NAMALWA (cell line): ENCODE data around the gene ZNF649.
"Not testable (repeated sequence)": the region's sequence is repeated elsewhere in the genome, so short reads cannot be mapped to it uniquely, and the experiment has no call there.

Experiments
- DNase-seq: peaks from one replicate; pipeline ENCODE4 v3.0.0-alpha.2; 2015; ENCODE audit warnings: low spot score

ZNF649 gene

GRCh38 chr19:51904331-51905165 lies at the start of gene ZNF649:
TSS of gene ZNF649 (minus strand) at chr19:51905017. CDS start at chr19:51900107, 4,910 bp downstream.
- peak; percentile 76 for DNase-seq

DNA sequence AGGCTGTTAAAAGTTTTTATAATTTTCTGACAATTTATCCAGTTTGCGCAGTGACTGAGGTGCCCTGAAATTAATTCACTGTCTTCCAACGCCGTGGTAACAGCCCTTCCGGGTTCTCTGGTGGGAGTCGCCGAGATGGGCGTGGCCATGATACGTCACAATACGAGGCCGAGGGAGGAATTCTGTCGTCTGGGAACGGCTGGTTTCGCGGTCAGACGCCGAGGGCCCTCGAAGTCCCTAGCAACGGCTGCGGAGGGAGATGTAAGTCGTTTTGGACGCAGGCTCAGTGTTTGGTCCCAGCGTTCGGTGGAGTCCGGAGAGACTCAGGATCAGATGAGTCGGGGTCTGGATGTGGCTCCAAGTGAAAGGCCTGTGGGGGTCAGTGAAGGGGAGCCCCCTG lies 44.2 kb upstream of the ZNF649 start:
- no peak for DNase-seq

DNA sequence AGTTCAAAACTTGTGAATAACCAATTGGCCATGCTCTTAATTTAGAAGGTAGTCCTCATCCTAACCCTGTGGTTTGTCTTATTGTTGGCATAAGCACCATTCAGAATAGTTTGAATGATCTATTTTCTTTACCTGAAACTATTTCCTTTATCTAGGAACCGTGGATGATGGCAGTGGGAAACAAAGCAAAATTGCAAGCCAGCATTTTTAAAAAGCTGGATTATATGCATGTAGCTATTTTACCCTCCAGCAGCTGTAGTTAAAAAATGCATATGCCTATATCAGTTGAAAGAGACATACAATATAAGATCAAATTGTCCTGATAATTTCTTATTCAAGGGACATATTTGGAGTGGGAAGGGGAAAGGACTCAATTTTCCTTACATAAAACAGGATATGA lies 41.8 kb upstream of the ZNF649 start:
- DNase-seq = no peak

GRCh38 chr19:51944798-51945552 lies 40.2 kb upstream of the ZNF649 start:
- no peak for DNase-seq

- no peak for DNase-seq
Measured at GRCh38 chr19:51938936-51939335, 34.1 kb upstream of the ZNF649 start.

- no peak for DNase-seq
Measured at GRCh38 chr19:51931921-51932320, 27.1 kb upstream of the ZNF649 start.

DNA sequence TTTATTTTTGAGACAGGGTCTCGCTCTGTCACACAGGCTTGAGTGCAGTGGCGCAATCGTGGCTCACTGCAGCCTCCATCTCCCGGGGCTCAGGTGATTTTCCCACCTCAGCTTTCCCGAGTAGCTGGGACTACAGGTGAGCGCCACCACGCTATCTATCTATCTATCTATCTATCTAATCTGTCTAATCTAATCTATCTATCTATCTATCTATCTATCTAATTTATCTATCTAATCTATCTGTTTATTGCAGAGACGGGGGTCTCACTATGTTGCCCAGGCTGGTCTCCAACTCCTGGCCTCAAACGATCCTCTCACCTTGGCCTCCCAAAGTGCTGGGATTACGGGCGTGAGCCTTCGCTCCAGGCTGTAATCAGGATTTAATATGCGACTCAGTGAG lies 23.0 kb upstream of the ZNF649 start:
- DNase-seq = no peak

- DNase-seq = peak; percentile 88
Measured at GRCh38 chr19:51926784-51927741, 22.2 kb upstream of the ZNF649 start, which contains the start of gene ZNF613. TSS of gene ZNF613 (plus strand) at chr19:51927472. CDS start at chr19:51936221, 8,749 bp downstream.

DNA sequence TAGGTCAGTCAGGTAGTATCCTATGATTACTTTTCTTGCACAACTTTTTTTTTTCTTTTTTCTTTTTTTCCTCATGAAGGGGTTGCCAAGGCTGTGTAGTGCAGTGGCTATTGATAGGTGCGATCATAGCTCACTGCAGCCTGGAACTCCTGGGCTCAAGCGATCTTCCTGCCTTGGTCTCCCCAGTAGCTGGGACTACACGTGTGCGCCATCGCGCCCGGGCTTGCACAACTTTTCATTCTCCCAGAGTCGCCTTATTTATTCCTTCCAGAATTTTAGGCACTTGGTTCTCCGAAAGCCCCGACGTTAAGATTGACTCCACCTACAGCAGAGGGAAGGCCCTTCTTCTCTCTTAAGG lies 21.6 kb upstream of the ZNF649 start:
- DNase-seq = no peak

DNA sequence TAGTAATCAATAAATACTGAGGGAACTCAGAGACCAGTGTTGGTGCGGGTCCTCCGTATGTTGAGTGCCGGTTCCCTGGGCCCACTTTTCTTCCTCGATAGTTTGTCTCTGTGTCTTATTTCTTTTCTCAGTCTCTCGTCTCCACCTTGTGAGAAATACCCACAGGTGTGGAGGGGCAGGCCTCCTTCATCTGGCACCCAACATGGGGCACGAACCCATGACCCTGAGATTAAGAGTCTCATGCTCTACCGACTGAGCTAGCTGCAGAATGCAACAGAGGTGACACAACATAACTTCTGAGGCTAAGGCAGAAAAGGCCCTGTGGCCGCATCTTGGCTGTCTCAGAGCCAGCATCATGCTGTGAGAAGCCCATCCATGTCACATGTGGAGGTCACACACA lies 17.1 kb upstream of the ZNF649 start:
- DNase-seq = no peak

- DNase-seq = no peak
Measured at GRCh38 chr19:51919606-51920005, 14.8 kb upstream of the ZNF649 start.

DNA sequence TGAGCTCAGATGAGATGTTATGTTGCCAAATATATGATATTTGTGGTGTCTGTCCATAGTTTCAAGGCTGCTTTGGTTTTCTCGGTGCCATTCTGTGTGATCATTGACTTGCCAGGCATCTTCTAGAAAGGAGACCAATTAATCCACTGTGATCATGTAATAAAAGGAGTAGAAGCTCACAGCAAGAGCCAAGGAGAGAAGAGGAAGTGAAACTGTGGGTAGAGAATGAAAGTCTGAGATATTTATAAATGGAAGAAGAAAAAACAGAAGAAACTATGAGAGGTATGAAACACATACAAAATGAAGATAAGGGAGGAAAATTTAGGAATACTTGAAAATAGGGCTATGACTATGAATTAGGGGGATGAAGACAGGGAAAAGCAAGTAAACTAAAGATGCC lies 11.3 kb upstream of the ZNF649 start:
- DNase-seq = peak; percentile 32

- no peak for DNase-seq
Measured at GRCh38 chr19:51915324-51915867, 10.6 kb upstream of the ZNF649 start.

DNA sequence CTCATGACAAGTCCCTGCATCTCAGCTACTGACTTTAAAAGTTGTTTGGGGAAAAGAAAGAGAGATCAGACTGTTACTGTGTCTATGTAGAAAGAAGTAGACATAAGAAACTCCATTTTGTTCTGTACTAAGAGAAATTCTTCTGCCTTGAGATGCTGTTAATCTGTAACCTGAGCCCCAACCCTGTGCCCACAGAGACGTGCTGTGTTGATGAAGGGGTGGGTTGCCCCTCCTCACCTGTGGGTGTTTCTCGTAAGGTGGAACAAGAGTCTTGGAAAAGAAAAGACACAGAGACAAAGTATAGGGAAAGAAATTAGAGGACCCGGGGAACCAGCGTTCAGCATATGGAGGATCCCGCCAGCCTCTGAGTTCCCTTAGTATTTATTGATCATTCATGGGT lies 3.2 kb upstream of the ZNF649 start:
- not testable (repeated sequence) for DNase-seq

GRCh38 chr19:51906108-51906507 lies 1.3 kb upstream of the ZNF649 start:
- not testable (repeated sequence) for DNase-seq

- DNase-seq = not testable (repeated sequence)
Measured at GRCh38 chr19:51905639-51906038, 822 bp upstream of the ZNF649 start.

DNA sequence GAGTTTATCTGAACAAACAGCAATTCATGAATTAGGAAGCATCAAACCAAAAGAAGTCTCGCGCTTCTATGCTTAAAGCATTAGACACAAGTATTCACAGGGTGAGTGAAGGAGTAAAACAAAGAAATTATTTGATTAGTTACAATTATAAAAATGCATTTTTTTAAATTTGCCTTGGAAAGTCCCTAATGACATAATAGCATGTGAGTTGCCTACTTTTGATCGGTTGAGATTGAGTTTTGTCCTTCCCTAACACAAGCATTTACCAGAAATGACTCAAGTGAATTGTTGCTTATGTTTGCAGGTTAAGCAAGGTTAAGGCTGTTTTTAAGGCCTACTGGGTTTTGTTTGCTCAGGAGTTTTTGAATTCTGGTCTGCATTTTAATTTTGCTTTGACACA lies 389 bp upstream of the ZNF649 start:
- DNase-seq = no peak

- no peak for DNase-seq
Measured at GRCh38 chr19:51903192-51903591, 1.6 kb downstream of the ZNF649 start.

GRCh38 chr19:51901860-51902259 lies 3.0 kb downstream of the ZNF649 start:
- no peak for DNase-seq

DNA sequence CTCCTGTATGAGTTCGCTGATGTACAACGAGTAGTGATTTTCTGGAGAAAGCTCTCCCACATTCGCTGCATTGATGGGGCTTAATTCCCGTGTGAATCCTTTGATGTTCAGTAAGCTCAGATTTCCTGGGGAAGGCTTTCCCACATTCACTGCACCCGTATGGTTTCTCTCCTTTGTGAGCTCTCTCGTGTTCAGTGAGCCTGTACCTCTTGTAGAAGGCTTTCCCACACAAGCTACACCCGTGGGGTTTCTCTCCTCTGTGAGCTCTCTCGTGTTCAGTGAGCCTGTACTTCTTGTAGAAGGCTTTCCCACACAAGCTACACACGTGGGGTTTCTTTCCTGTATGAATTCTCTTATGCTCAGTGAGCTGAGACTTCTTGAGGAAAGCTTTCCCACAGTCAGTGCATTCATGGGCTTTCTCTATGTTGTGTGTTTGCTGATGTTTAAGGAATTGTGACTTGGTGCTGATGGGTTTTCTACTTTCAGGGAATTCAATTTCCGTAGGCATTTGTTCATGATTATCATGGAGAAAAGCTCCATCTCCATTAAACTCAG lies 13.5 kb downstream of the ZNF649 start:
- no peak for DNase-seq

DNA sequence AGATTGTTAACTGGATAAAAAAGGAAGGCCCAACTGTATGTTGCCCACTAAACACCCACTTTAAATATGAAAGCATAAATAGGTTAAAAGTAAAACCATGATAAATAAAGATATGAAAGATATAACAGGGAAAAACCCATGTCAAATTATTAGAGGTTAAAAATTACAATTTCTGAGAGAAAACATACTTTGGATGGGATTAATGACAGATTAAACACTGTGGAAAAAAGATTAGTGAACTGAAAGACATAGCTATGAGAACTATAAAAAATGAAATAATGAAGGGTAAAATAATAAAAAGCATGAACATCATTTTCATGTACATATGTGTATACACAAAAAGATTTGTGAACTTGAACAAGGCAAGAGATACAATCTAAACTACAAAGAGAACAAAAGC lies 14.9 kb downstream of the ZNF649 start:
- no peak for DNase-seq
